ENCODE measurements around the gene NMS.

The NMS gene

DNA sequence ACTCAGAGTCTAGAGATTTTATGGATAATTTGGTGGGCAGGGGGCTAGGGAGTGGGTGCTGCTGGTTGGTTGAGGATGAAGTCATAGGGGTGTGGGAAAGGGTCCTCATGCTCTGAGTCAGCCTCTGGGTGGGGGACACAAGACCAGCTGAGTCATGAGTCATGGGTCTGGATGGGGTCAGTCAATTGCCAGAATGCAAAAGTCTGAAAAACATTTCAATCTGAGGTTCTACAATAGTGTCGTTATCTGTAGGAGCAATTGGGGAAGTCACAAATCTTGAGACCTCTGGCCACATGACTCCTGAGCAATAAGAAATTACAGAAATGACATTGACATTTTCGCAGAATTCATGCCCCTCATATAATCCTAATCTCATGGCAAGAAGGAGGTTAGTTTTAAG, 15.1 kb downstream of the NMS start:
- DNase-seq = no peak
- no peak for ATAC-seq

DNA sequence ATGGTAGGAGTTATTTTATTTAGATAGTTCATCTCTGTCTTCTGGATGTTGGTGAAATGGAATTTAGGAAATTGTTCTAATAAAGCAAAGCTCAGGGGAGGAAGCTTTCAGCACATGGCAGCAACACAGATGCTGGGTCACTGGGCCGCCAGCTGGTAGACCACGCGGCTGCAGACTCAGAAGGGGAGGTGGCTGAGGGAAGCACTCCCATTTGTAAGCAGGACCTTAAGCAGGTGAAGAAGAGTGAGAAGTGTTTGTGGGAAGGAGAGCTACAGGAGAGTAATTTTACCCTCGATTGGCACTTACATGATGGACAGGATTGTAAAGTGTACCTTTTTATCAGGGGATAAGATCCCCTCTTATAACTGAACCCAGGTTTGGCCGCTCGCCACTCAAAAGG, 24.4 kb downstream of the NMS start:
- no peak for ATAC-seq
- no peak for DNase-seq

- no peak for ATAC-seq
These were observed 32.5 kb downstream of the NMS start for GRCh38 chr2:100502782-100503181.

GRCh38 chr2:100504542-100504941, 34.3 kb downstream of the NMS start:
- ATAC-seq (no peak), DNase-seq (no peak)

More at GRCh38 chr2:100502782-100503181, 32.5 kb downstream of the NMS start:
- no peak for DNase-seq

DNA sequence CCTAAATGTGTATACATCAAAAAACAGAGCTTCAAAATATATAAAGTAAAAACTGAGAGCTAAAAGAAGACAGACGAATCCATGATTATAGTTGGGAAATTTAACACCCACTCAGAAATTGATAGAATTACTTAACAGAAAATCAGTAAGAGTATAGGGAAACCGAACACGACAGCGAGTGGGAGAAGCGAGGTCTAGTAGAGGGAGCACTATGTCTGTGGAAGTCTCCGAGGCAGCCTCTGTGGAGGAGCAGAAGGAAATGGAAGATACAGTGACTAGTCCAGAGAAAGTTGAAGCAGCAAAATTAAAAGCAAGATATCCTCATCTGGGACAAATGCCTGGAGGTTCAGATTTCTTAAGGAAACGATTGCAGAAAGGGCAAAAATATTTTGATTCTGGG, 38.8 kb downstream of the NMS start:
- DNase-seq (no peak), ATAC-seq (no peak)

DNA sequence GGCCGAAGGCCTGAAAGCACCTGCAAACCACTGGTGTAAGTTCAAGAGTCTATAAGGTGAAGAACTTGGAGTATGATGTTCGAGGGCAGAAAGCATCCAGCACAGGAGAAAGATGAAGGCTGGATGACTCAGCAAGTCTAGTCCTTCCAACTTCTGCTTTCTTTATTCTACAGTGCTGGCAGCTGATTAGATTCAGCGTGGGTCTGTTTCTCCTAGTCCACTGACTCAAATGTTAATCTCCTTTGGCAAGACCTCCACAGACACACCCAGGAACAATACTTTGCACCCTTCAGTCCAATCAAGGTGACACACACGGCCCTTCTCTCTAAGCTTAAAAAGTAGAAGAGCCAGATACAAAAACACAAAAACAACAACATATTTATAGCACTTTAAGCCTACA, 43.4 kb downstream of the NMS start:
- no peak for ATAC-seq

GRCh38 chr2:100517556-100517955, 47.3 kb downstream of the NMS start:
- no peak for ATAC-seq
- no peak for DNase-seq

More for the DNA sequence above, 43.4 kb downstream of the NMS start:
- DNase-seq = no peak

- ATAC-seq (no peak), DNase-seq (no peak)
These were observed 48.5 kb downstream of the NMS start for GRCh38 chr2:100518801-100519200.

DNA sequence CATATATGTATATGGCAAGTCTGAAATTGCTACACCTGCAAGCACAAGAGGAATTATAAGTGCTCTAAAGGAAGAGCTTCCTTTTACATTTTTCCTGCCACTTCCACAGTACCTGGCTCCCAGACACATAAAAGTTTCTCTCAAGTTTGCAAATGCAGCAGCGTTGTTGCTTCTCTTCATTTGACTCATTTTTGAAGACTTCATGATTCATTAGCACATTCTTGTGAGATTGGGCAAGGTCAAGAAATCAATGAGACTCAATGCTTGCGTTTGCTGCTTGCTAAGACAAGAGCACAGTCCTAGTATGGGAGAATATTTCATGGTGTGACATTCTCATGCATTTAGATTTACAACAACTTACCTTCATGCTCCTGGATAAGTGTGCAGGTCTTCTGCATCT, 49.9 kb downstream of the NMS start:
- ATAC-seq (no peak), DNase-seq (no peak)

- ATAC-seq (no peak), DNase-seq (no peak)
These were observed 52.1 kb downstream of the NMS start for GRCh38 chr2:100522430-100522829.

DNA sequence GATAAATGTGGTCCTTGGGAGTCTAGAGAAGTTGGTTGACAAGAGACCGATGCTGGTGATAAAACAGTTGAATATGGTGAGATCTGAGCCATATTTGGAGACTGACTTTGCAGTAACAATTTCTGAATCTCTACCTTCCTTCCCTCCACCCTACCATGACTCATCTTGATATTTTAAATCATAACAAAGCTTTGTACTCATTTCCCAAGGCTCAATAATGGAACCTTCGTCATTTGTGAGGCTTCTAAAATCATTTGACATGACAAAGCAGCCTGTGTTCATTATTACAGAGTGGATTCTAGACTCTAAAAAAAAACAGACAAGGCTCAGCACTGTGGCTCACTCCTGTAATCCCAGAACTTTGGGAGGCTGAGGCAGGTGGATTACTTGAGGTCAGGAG, 54.0 kb downstream of the NMS start:
- DNase-seq (no peak), ATAC-seq (no peak)

- DNase-seq = no peak
- ATAC-seq = no peak
These were observed 56.6 kb downstream of the NMS start for GRCh38 chr2:100526868-100527267.

- DNase-seq = no peak
- no peak for ATAC-seq
These were observed 57.2 kb downstream of the NMS start for GRCh38 chr2:100527440-100528015.

GRCh38 chr2:100529176-100529575, 58.9 kb downstream of the NMS start:
- no peak for ATAC-seq
- DNase-seq = no peak

- DNase-seq (no peak), ATAC-seq (no peak)
These were observed 59.6 kb downstream of the NMS start for GRCh38 chr2:100529900-100530299.

All from stimulated activated naive CD8-positive, alpha-beta T cell treated with anti-CD3 and anti-CD28 coated beads, Interleukin-15, Interleukin-2, amounts not matched to agents 100 U/mL and 50 U/mL, for 24 hours (primary cell).